GM18499 (cell line): ENCODE measurements around the gene RTN3.

ENCODE experiments used
- ATAC-seq: cut with Tn5 transposase; IDR thresholded peaks from one replicate; pipeline ENCODE4 v1.9.1; 2021; ENCODE audit warnings: moderate number of reproducible peaks; ENCODE audit not compliant: insufficient read depth, unreplicated experiment

RTN3 gene

DNA sequence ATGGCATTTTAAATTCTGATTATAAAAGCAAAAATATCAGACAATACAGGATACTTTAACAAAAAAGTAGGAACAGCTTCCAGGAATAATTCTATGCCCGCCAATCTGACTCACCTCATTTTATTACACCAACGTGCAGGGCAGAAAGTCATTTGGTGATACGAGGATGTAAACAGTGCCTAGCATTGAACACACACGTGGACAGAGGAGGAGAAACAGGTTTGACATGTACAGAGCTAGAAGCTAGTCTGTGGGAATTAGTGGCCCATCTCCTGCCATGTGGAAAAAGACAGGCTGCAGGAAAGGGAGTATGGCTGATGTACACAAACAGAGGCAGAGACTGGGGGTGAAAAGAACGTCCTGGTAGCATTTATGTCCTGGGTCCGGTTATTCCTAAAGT is 123.0 kb downstream of the RTN3 start:
- no peak for ATAC-seq

DNA sequence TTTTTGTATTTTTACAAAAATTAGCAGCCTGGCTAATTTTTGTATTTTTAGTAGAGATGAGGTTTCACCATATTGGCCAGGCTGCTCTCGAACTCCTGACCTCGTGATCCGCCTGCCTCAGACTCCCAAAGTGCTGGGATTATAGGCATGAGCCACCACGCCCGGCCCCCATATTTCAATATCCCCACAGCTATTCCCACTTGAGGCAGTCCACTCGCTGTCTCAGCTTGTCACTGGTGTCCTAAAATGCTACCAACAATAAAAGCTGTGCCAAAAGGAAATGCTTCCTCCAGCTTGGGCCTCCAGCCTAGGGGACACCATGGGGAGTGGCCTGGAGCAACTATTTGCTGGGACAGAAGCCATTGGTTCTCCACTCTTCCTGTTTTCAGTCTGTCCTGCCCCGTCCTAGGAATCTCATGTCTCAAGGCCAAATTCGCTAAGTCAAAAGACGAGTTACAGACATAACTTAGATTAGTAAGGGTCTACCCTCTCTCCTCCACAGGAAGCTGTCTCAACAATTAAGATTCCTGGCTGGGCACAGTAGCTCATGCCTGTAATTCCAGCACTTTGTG is 124.6 kb downstream of the RTN3 start:
- no peak for ATAC-seq
